Heart left ventricle (tissue), 16 donors: ENCODE measurements around the gene ELP1. TPM values are rescaled to one million over a fixed set of nuclear protein-coding genes. Genes with fewer than 3 reads are reported as not detected.

Source experiments
- ATAC-seq, 4 donors: fragments of 200-7000 bp; cut with Tn5 transposase; one replicate each; pipeline ENCODE4 v1.9.1; 2020 to 2022; ENCODE audit warnings: moderate library complexity in 4 of 4, mild to moderate bottlenecking in 3 of 4, moderate number of reproducible peaks in 1 of 4
- DNase-seq, 5 donors: peaks; one replicate each; pipeline ENCODE4 v3.0.0-alpha.2; 2020
- H3K27ac ChIP-seq, 12 donors: fragments of 200-600 bp; sonication (generic) in 4 of 12; one replicate each; pipeline versions ENCODE4 v1.5.0 to v1.8.0; 2016 to 2022; ENCODE audit warnings: mild to moderate bottlenecking in 2 of 12
- H3K27me3 ChIP-seq, 9 donors: fragments of 200-600 bp; sonication (generic) in 2 of 9; one replicate each; pipeline versions ENCODE4 v1.5.1 to v1.8.0; 2016 to 2022; ENCODE audit warnings: mild to moderate bottlenecking in 3 of 9
- H3K36me3 ChIP-seq, 9 donors: fragments of 200-600 bp; sonication (generic) in 2 of 9; one replicate each; pipeline versions ENCODE4 v1.5.0 to v1.8.0; 2018 to 2022; ENCODE audit warnings: mild to moderate bottlenecking in 2 of 9
- H3K4me1 ChIP-seq, 12 donors: fragments of 200-600 bp; sonication (generic) in 4 of 12; one replicate each; pipeline versions ENCODE4 v1.5.0 to v1.8.0; 2016 to 2022; ENCODE audit warnings: mild to moderate bottlenecking in 3 of 12
- H3K4me3 ChIP-seq, 12 donors: fragments of 200-600 bp; sonication (generic) in 4 of 12; one replicate each; pipeline versions ENCODE4 v1.5.0 to v1.8.0; 2017 to 2022; ENCODE audit warnings: mild to moderate bottlenecking in 9 of 12, moderate library complexity in 4 of 12
- H3K9me3 ChIP-seq, 12 donors: fragments of 200-600 bp; sonication (generic) in 4 of 12; one replicate each; pipeline versions ENCODE4 v1.5.0 to v1.8.0; 2016 to 2022; ENCODE audit warnings: mild to moderate bottlenecking in 1 of 12
- POLR2A ChIP-seq, 2 donors: fragments of 450-650 bp; IDR thresholded peaks; one replicate each; pipeline ENCODE4 v1.6.1; 2017; ENCODE audit warnings: antibody characterized with exemption in 2 of 2, mild to moderate bottlenecking in 2 of 2, moderate library complexity in 2 of 2
- WGBS, 4 donors: extraction: QIAGEN DNeasy Blood & Tissue Kit in 2 of 4; methylation state at CpG; one replicate each; pipeline versions ENCODE4 v1.1.5 to v1.1.7; 2013 to 2018; 5-methylcytosine and 5-hydroxymethylcytosine counted together
- intact Hi-C, 10 donors: fragments of 100-400 bp; cut with DNase I; formaldehyde crosslinking; loops; one replicate each; pipeline versions ENCODE4 v1.11.1 to v1.14.2; 2022
- polyA plus RNA-seq, 2 donors: library from polyadenylated mRNA; stranded (reverse); fragments of 200-250 nt; gene quantifications; one replicate each; pipeline ENCODE4 v1.2.3, GENCODE V29; 2013
- total RNA-seq, 9 donors: library from RNA; depleted of rRNA in 2 of 9; stranded (reverse); fragments of >200 nt in 2 of 9; fragmentation: NEBNext Ultra II Directional in 3 of 9; extraction: Animal tissue kit (Norgen Biotek cat#: 25700) in 3 of 9; gene quantifications; one replicate each; pipeline versions ENCODE4 v1.1.0 to v1.2.4, GENCODE V29; 2016 to 2023
- TF ChIP-seq, protein P1 (sequence below), 12 donors: fragments of 200-600 bp; sonication (generic) in 4 of 12; IDR thresholded peaks; one replicate each; pipeline versions ENCODE4 v1.5.0 to v1.8.0; 2018 to 2022; ENCODE audit warnings: antibody characterized with exemption in 12 of 12, mild to moderate bottlenecking in 5 of 12
- donor health status: ischemic (EF 13 %, LVEDD 7.1; RV severe dilation, severe dysfunction).
- donor health status: healthy with polysubstance abuse.
- donor health status: DM: no; HTN: yes; CAD: no.
- donor health status: DM: no; HTN: no; CAD: no.
- donor health status: ischemic (EF 25% LVEDD 6.9; RV normal size, moderate dysfunction).
- donor health status: ischemic (EF 25% LVEDD 5.7; RV mildly dilated, moderate dysfunction).
- donor health status: healthy.
- donor health status: DM: yes; HTN: yes; CAD: no.
- donor health status: ischemic (EF 35%, LVEDD 5.7; RV mildly dilated, moderate dysfunction).
- donor health status: nonischemic (EF 11% LVEDD 7.7; RV severe dilation, severe dysfunction).
- donor health status: DM: yes; HTN: yes; CAD: no.
- donor health status: PGD.
- donor health status: ischemic (EF 29% LVEDD 5.4; RV normal size, mild dysfunction).
- donor health status: nonischemic (EF 23%, LVEDD 6.1; RV moderate dilation, normal function).

Gene ELP1
- total and polyA plus RNA-seq, 11 donors = 7.8 to 32.0 (median 20.5) TPM

DNA sequence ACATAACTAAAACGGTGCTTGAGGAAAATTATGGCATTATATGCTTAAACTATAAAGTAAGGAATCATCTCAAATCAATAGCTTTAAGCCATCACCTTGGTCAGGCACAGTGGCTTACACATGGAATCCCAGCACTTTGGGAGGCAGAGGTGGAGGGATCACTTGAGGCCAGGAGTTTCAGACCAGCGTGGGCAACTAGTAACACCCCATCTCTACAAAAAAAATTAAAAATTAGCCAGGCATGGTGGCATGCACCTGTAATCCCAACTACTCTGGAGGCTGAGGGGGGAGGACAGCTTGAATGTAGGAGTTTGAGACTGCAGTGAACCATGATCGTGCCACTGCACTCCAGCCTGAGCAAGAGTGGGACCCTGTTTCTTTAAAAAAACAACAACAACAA lies 49.2 kb downstream of the ELP1 start:
- peaks cover 0 to 6% (median 0%) of the 10 kb centered on the region in 12 donors for H3K9me3 ChIP-seq
- no peak overlapping the region for H3K27ac ChIP-seq
- WGBS, 4 donors = 89 to 94% (median 91%) methylated on average over 3 of the region's 3 CpGs
- TF ChIP-seq POLR2A (IDR thresholded peaks at IDR 0.05) = no peak
- TF ChIP-seq, protein P1, sequence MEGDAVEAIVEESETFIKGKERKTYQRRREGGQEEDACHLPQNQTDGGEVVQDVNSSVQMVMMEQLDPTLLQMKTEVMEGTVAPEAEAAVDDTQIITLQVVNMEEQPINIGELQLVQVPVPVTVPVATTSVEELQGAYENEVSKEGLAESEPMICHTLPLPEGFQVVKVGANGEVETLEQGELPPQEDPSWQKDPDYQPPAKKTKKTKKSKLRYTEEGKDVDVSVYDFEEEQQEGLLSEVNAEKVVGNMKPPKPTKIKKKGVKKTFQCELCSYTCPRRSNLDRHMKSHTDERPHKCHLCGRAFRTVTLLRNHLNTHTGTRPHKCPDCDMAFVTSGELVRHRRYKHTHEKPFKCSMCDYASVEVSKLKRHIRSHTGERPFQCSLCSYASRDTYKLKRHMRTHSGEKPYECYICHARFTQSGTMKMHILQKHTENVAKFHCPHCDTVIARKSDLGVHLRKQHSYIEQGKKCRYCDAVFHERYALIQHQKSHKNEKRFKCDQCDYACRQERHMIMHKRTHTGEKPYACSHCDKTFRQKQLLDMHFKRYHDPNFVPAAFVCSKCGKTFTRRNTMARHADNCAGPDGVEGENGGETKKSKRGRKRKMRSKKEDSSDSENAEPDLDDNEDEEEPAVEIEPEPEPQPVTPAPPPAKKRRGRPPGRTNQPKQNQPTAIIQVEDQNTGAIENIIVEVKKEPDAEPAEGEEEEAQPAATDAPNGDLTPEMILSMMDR (IDR thresholded peaks at IDR 0.05) = no peak
- no peak for DNase-seq
- peaks cover 0 to 97% (median 68%) of the 10 kb centered on the region in 9 donors for H3K36me3 ChIP-seq
- no peaks in the 10 kb centered on the region for H3K27me3 ChIP-seq
- peaks cover 0 to 23% (median 2%) of the 10 kb centered on the region in 12 donors for H3K4me1 ChIP-seq
- no peak overlapping the region for H3K4me3 ChIP-seq
- ATAC-seq = no peak
- intact Hi-C loops = loop anchor here in 3 of 10 donors (5.0 to 10.0 kb wide), 2 partner anchors 438 to 440 kb away; partner anchors contain the start of gene EPB41L4B (in 3 of the 3)

DNA sequence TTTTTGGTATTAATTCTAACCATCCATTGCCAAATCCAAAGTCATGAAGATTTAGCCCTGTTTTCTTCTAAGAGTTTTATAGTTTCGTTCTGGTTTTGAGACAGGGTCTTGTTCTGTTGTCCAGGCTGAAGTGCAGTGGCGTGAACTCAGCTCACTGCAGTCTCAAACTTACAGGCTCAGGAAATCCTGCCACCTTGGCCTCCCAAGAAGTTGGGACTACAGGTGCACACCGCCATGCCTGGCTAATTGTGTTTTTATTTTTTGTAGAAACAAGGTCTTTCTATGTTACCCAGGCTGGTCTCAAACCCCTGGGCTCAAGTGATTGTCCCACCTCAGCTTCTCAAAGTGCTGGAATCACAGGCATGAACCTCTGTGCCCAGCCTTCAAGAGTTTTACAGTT lies 50.8 kb downstream of the ELP1 start:
- Histone ChIP-seq H3K4me3 (no peak overlapping the region), H3K4me1 (peaks cover 0 to 13% (median 0%) of the 10 kb centered on the region in 12 donors), H3K27me3 (no peaks in the 10 kb centered on the region), H3K9me3 (peaks cover 0 to 6% (median 0%) of the 10 kb centered on the region in 12 donors), H3K27ac (no peak overlapping the region), H3K36me3 (peaks cover 0 to 97% (median 68%) of the 10 kb centered on the region in 9 donors)
- DNase-seq = no peak
- intact Hi-C loops = loop anchor here in 2 of 10 donors (10.0 kb wide), 1 partner anchor 442 kb away; the partner anchor contains the start of gene EPB41L4B (in 2 of the 2)
- TF ChIP-seq, protein P1 (IDR thresholded peaks at IDR 0.05) = no peak
- no peak for TF ChIP-seq POLR2A (IDR thresholded peaks at IDR 0.05)
- no peak for ATAC-seq
- 96 to 99% (median 98%) methylated on average over 3 of the region's 3 CpGs for WGBS, 4 donors

DNA sequence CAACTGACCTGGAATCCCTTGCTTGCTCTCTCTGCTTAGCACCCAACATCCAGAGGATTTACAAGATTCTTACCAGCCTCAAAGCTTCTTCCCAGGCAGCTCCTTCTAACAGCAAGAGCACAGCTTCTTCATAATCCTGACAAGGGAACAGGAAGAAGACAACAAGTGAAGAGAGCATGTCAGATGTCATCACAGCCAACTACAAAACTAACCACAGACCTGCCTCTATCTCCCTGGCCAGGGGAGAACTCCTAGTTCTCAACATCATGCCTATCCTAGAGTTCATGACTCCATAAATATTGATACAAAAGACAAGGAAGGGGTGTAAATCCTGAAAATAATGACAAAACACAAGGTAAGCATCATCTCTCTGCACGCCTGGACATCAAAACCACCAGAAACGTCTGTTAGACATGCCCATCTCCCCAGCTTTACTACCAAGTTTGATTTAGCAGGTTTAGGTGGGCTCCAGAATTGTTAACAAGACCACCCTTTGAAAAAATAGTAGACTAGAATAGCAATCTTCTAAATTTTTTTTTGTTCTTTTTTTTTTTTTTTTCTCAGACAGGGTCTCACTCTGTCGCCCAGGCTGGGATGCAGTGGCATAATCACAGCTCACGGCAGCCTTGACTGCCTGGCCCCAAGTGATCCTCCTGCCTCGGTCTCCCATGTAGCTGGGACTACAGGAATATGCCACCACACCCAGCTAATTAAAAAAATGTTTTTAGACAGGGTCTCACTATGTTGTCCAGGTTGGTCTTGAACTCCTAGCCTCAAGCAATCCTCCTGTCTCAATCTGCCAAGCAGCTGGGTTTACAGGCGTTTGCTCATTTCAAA lies 51.7 kb downstream of the ELP1 start:
- Histone ChIP-seq H3K4me1 (peaks cover 0 to 7% (median 0%) of the 10 kb centered on the region in 12 donors), H3K36me3 (peaks cover 0 to 97% (median 68%) of the 10 kb centered on the region in 9 donors), H3K27ac (no peak overlapping the region), H3K27me3 (no peaks in the 10 kb centered on the region), H3K9me3 (peaks cover 0 to 6% (median 0%) of the 10 kb centered on the region in 12 donors), H3K4me3 (no peak overlapping the region)
- TF ChIP-seq POLR2A (IDR thresholded peaks at IDR 0.05) = no peak
- TF ChIP-seq, protein P1 (IDR thresholded peaks at IDR 0.05) = no peak
- intact Hi-C loops = loop anchor here in 2 of 10 donors (10.0 kb wide), 1 partner anchor 443 kb away; the partner anchor contains the start of gene EPB41L4B (in 2 of the 2)
- DNase-seq (no peak), ATAC-seq (no peak)
- 93 to 97% (median 96%) methylated on average over 6 of the region's 6 CpGs for WGBS, 4 donors

DNA sequence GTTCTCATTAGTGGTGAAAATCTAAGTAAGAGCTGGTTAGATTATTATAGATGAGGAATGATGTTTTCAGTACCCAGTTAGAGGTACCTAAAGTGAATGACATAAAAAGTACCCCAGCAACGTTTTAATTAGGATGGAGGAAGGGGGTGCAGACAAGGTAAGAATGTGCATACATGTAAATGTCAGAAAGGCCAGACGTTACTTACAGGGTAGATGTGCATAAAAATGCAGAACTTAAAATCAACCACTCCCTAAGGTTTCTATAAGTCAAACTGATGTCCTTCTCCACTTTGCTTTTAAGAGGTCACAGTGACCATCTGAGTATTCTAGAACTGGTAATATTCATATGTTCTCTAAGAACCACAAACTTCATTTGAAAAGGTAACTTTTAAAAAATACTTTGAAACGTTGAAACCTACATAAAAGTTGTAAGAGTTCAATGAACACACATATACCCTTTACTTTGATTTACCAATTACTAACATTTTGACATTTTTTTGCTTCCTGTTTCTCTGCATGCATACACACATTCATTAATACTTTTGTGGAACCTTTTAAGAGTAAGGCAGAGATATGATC lies 53.1 kb downstream of the ELP1 start:
- WGBS, 4 donors = 82 to 87% (median 85%) methylated on average over 3 of the region's 3 CpGs
- Histone ChIP-seq H3K9me3 (peaks cover 0 to 6% (median 0%) of the 10 kb centered on the region in 12 donors), H3K36me3 (peaks cover 0 to 97% (median 77%) of the 10 kb centered on the region in 9 donors), H3K27me3 (no peaks in the 10 kb centered on the region), H3K4me3 (no peak overlapping the region), H3K27ac (no peak overlapping the region), H3K4me1 (peaks cover 0 to 4% (median 0%) of the 10 kb centered on the region in 12 donors)
- intact Hi-C loops = loop anchor here in 2 of 10 donors (10.0 kb wide), 1 partner anchor 444 kb away; the partner anchor contains the start of gene EPB41L4B (in 2 of the 2)
- TF ChIP-seq, protein P1 (IDR thresholded peaks at IDR 0.05) = no peak
- TF ChIP-seq POLR2A (IDR thresholded peaks at IDR 0.05) = no peak
- no peak for ATAC-seq
- no peak for DNase-seq
